ENCODE measurements around the gene SNX8. TPM values are rescaled to one million over a fixed set of nuclear protein-coding genes. Genes with fewer than 3 reads are reported as not detected.
"Not testable (repeated sequence)": the region's sequence is repeated elsewhere in the genome, so short reads cannot be mapped to it uniquely, and the experiment has no call there.

The SNX8 gene
- total RNA-seq, 1 donor from 2014 or later, result 12.5 TPM

- Histone ChIP-seq H3K9me3 (ENCODE audit: control insufficient read depth in 3 of 3, low read length in 3 of 3) (no peaks in the 10 kb centered on the region), H3K4me1 (ENCODE audit: control insufficient read depth in 3 of 3, insufficient read depth in 3 of 3, low read length in 3 of 3) (peaks cover 0 to 5% (median 5%) of the 10 kb centered on the region in 3 donors), H3K27ac (ENCODE audit: low read depth, low read length) (no peak overlapping the region), H3K27me3 (ENCODE audit: control insufficient read depth in 3 of 3, insufficient read depth in 3 of 3, low read length in 3 of 3) (no peaks in the 10 kb centered on the region), H3K9ac (ENCODE audit: low read depth in 1 of 3, low read length in 3 of 3) (no peak overlapping the region), H3K4me3 (ENCODE audit: low read length in 3 of 3) (no peak overlapping the region), H3K36me3 (ENCODE audit: control insufficient read depth in 3 of 3, insufficient read depth in 3 of 3, low read length in 3 of 3) (peaks cover 7 to 17% (median 13%) of the 10 kb centered on the region in 3 donors)
Measured at GRCh38 chr7:2270495-2270894, 43.7 kb downstream of the SNX8 start.

DNA sequence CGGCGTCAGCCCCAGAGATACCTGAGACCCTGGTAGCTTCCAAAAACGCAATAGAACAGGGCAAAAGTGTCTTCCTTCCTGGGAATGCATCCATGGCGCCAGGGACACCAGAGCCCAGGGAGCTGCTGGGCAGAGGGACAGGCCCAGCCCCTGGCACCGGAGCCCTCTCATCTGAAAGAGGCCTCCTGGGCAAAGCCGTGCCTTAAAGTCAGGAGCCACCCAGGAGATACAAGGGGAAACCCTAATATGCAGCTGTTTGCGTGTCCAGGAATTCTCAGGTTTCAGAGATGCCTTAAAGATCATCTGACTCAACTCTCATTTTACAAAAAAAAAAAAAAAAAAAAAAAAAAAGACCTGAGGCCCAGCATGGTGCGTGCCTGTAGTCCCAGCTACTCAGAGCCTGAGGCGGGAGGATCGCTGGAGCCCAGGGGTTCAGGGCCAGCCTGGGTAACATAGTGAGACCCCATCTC lies 44.2 kb downstream of the SNX8 start:
- Histone ChIP-seq H3K36me3 (ENCODE audit: control insufficient read depth in 3 of 3, insufficient read depth in 3 of 3, low read length in 3 of 3) (peaks cover 7 to 17% (median 11%) of the 10 kb centered on the region in 3 donors), H3K9ac (ENCODE audit: low read depth in 1 of 3, low read length in 3 of 3) (no peak overlapping the region), H3K27me3 (ENCODE audit: control insufficient read depth in 3 of 3, insufficient read depth in 3 of 3, low read length in 3 of 3) (no peaks in the 10 kb centered on the region), H3K27ac (ENCODE audit: low read depth, low read length) (no peak overlapping the region), H3K4me1 (ENCODE audit: control insufficient read depth in 3 of 3, insufficient read depth in 3 of 3, low read length in 3 of 3) (peaks cover 0 to 5% (median 5%) of the 10 kb centered on the region in 3 donors), H3K9me3 (ENCODE audit: control insufficient read depth in 3 of 3, low read length in 3 of 3) (no peaks in the 10 kb centered on the region), H3K4me3 (ENCODE audit: low read length in 3 of 3) (no peak overlapping the region)

- not testable (repeated sequence) for H3K4me3 ChIP-seq (ENCODE audit: low read length in 3 of 3); H3K9ac ChIP-seq (ENCODE audit: low read depth in 1 of 3, low read length in 3 of 3); H3K4me1 ChIP-seq (ENCODE audit: control insufficient read depth in 3 of 3, insufficient read depth in 3 of 3, low read length in 3 of 3); H3K27ac ChIP-seq (ENCODE audit: low read depth, low read length); H3K9me3 ChIP-seq (ENCODE audit: control insufficient read depth in 3 of 3, low read length in 3 of 3); H3K27me3 ChIP-seq (ENCODE audit: control insufficient read depth in 3 of 3, insufficient read depth in 3 of 3, low read length in 3 of 3)
- peaks cover 7 to 15% (median 8%) of the 10 kb centered on the region in 3 donors for H3K36me3 ChIP-seq (ENCODE audit: control insufficient read depth in 3 of 3, insufficient read depth in 3 of 3, low read length in 3 of 3)
Measured at GRCh38 chr7:2269089-2269990, 44.9 kb downstream of the SNX8 start.

GRCh38 chr7:2266911-2267310 lies 47.3 kb downstream of the SNX8 start:
- H3K4me3 ChIP-seq (ENCODE audit: low read length in 3 of 3), result no peak overlapping the region
- H3K4me1 ChIP-seq (ENCODE audit: control insufficient read depth in 3 of 3, insufficient read depth in 3 of 3, low read length in 3 of 3), result peaks cover 0 to 5% (median 5%) of the 10 kb centered on the region in 3 donors
- no peak overlapping the region for H3K27ac ChIP-seq (ENCODE audit: low read depth, low read length)
- H3K36me3 ChIP-seq (ENCODE audit: control insufficient read depth in 3 of 3, insufficient read depth in 3 of 3, low read length in 3 of 3), result peaks cover 9 to 14% (median 10%) of the 10 kb centered on the region in 3 donors
- no peaks in the 10 kb centered on the region for H3K9me3 ChIP-seq (ENCODE audit: control insufficient read depth in 3 of 3, low read length in 3 of 3)
- H3K27me3 ChIP-seq (ENCODE audit: control insufficient read depth in 3 of 3, insufficient read depth in 3 of 3, low read length in 3 of 3), result no peaks in the 10 kb centered on the region
- no peak overlapping the region for H3K9ac ChIP-seq (ENCODE audit: low read depth in 1 of 3, low read length in 3 of 3)

DNA sequence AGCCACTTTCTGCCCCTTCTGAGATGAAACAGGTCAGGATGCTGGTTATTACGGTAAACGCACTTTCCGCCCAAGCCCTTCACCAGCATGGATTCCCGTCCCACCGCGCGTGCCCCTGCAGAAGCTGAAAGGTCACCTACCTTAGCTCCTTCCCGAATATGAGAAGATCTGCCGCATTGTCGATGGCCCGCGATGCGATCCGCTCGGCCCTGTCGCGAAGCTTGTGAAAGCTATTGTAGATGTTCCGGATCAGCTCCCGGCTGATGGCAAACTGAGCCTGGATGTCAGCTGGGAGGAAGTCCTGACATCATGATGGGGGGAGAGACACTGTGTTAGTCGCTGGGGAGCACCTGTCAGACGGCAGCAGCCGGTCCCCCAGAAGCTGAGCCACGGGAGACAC lies 50.1 kb downstream of the SNX8 start:
- Histone ChIP-seq H3K9ac (ENCODE audit: low read depth in 1 of 3, low read length in 3 of 3) (no peak overlapping the region), H3K4me1 (ENCODE audit: control insufficient read depth in 3 of 3, insufficient read depth in 3 of 3, low read length in 3 of 3) (no peaks in the 10 kb centered on the region), H3K36me3 (ENCODE audit: control insufficient read depth in 3 of 3, insufficient read depth in 3 of 3, low read length in 3 of 3) (peaks cover 7 to 8% (median 7%) of the 10 kb centered on the region in 3 donors), H3K27ac (ENCODE audit: low read depth, low read length) (no peak overlapping the region), H3K9me3 (ENCODE audit: control insufficient read depth in 3 of 3, low read length in 3 of 3) (no peaks in the 10 kb centered on the region), H3K4me3 (ENCODE audit: low read length in 3 of 3) (no peak overlapping the region), H3K27me3 (ENCODE audit: control insufficient read depth in 3 of 3, insufficient read depth in 3 of 3, low read length in 3 of 3) (no peaks in the 10 kb centered on the region)

GRCh38 chr7:2263176-2263575 lies 51.1 kb downstream of the SNX8 start:
- Histone ChIP-seq H3K36me3 (ENCODE audit: control insufficient read depth in 3 of 3, insufficient read depth in 3 of 3, low read length in 3 of 3) (peaks cover 7 to 8% (median 7%) of the 10 kb centered on the region in 3 donors), H3K4me1 (ENCODE audit: control insufficient read depth in 3 of 3, insufficient read depth in 3 of 3, low read length in 3 of 3) (no peaks in the 10 kb centered on the region), H3K27me3 (ENCODE audit: control insufficient read depth in 3 of 3, insufficient read depth in 3 of 3, low read length in 3 of 3) (no peaks in the 10 kb centered on the region), H3K9ac (ENCODE audit: low read depth in 1 of 3, low read length in 3 of 3) (no peak overlapping the region), H3K4me3 (ENCODE audit: low read length in 3 of 3) (no peak overlapping the region), H3K9me3 (ENCODE audit: control insufficient read depth in 3 of 3, low read length in 3 of 3) (no peaks in the 10 kb centered on the region), H3K27ac (ENCODE audit: low read depth, low read length) (no peak overlapping the region)

- H3K36me3 ChIP-seq (ENCODE audit: control insufficient read depth in 3 of 3, insufficient read depth in 3 of 3, low read length in 3 of 3), result peaks cover 8 to 10% (median 10%) of the 10 kb centered on the region in 3 donors
- no peak overlapping the region for H3K9ac ChIP-seq (ENCODE audit: low read depth in 1 of 3, low read length in 3 of 3)
- no peak overlapping the region for H3K27ac ChIP-seq (ENCODE audit: low read depth, low read length)
- no peaks in the 10 kb centered on the region for H3K27me3 ChIP-seq (ENCODE audit: control insufficient read depth in 3 of 3, insufficient read depth in 3 of 3, low read length in 3 of 3)
- no peak overlapping the region for H3K4me3 ChIP-seq (ENCODE audit: low read length in 3 of 3)
- H3K9me3 ChIP-seq (ENCODE audit: control insufficient read depth in 3 of 3, low read length in 3 of 3), result no peaks in the 10 kb centered on the region
- H3K4me1 ChIP-seq (ENCODE audit: control insufficient read depth in 3 of 3, insufficient read depth in 3 of 3, low read length in 3 of 3), result no peaks in the 10 kb centered on the region
Measured at GRCh38 chr7:2261611-2262010, 52.6 kb downstream of the SNX8 start.

- Histone ChIP-seq H3K36me3 (ENCODE audit: control insufficient read depth in 3 of 3, insufficient read depth in 3 of 3, low read length in 3 of 3) (peaks cover 8 to 13% (median 11%) of the 10 kb centered on the region in 3 donors), H3K4me3 (ENCODE audit: low read length in 3 of 3) (no peak overlapping the region), H3K4me1 (ENCODE audit: control insufficient read depth in 3 of 3, insufficient read depth in 3 of 3, low read length in 3 of 3) (no peaks in the 10 kb centered on the region), H3K9ac (ENCODE audit: low read depth in 1 of 3, low read length in 3 of 3) (no peak overlapping the region), H3K27ac (ENCODE audit: low read depth, low read length) (no peak overlapping the region), H3K27me3 (ENCODE audit: control insufficient read depth in 3 of 3, insufficient read depth in 3 of 3, low read length in 3 of 3) (no peaks in the 10 kb centered on the region), H3K9me3 (ENCODE audit: control insufficient read depth in 3 of 3, low read length in 3 of 3) (no peaks in the 10 kb centered on the region)
Measured at GRCh38 chr7:2260820-2261219, 53.4 kb downstream of the SNX8 start.

- H3K36me3 ChIP-seq (ENCODE audit: control insufficient read depth in 3 of 3, insufficient read depth in 3 of 3, low read length in 3 of 3), result peaks cover 10 to 22% (median 15%) of the 10 kb centered on the region in 3 donors
- no peak overlapping the region for H3K4me3 ChIP-seq (ENCODE audit: low read length in 3 of 3)
- H3K4me1 ChIP-seq (ENCODE audit: control insufficient read depth in 3 of 3, insufficient read depth in 3 of 3, low read length in 3 of 3), result no peaks in the 10 kb centered on the region
- no peak overlapping the region for H3K9ac ChIP-seq (ENCODE audit: low read depth in 1 of 3, low read length in 3 of 3)
- no peaks in the 10 kb centered on the region for H3K9me3 ChIP-seq (ENCODE audit: control insufficient read depth in 3 of 3, low read length in 3 of 3)
- H3K27ac ChIP-seq (ENCODE audit: low read depth, low read length), result no peak overlapping the region
- no peaks in the 10 kb centered on the region for H3K27me3 ChIP-seq (ENCODE audit: control insufficient read depth in 3 of 3, insufficient read depth in 3 of 3, low read length in 3 of 3)
Measured at GRCh38 chr7:2259480-2259879, 54.8 kb downstream of the SNX8 start.

DNA sequence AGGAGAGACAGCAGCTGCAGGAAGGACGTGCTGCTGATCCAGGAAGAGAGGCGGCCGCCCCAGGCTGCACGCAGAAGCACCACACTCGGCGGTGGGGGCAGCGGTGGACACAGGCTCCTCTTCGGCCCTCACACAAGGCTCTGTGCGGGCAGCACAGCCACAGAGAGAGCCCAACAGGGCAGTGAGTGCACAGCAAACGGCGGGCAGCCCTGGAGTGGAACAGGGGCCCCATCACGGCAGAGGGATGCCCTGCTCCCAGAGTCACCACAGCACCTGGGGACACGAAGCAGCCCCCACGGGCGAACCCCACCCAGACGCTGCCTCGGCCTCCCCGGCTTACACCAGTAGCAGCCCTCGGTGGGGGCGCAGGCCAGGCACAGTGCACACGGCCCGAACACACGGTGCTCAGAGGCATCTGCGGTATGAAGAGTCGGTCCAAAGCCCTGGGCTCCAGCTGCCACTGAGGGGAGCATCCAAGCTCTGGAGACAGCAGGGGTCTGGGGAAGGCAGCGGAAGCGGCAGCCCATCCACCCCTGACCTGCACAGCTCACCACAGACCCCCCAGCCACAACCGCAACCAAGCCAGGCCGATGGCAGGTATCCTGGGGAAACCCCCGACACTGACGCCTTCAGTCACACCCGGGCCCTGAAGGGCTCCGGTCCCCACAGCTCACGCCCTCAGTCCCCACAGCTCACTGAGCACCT lies 55.4 kb downstream of the SNX8 start:
- H3K27ac ChIP-seq (ENCODE audit: low read depth, low read length), result no peak overlapping the region

More for the DNA sequence above, 55.4 kb downstream of the SNX8 start:
- Histone ChIP-seq H3K9ac (ENCODE audit: low read depth in 1 of 3, low read length in 3 of 3) (no peak overlapping the region), H3K4me3 (ENCODE audit: low read length in 3 of 3) (no peak overlapping the region), H3K36me3 (ENCODE audit: control insufficient read depth in 3 of 3, insufficient read depth in 3 of 3, low read length in 3 of 3) (peaks cover 4 to 20% (median 10%) of the 10 kb centered on the region in 3 donors), H3K4me1 (ENCODE audit: control insufficient read depth in 3 of 3, insufficient read depth in 3 of 3, low read length in 3 of 3) (no peaks in the 10 kb centered on the region), H3K27me3 (ENCODE audit: control insufficient read depth in 3 of 3, insufficient read depth in 3 of 3, low read length in 3 of 3) (no peaks in the 10 kb centered on the region), H3K9me3 (ENCODE audit: control insufficient read depth in 3 of 3, low read length in 3 of 3) (no peaks in the 10 kb centered on the region)

Data from skeletal muscle tissue (tissue), 4 donors.